ENCODE data around the gene XXYLT1. TPM values are rescaled to one million over a fixed set of nuclear protein-coding genes. Genes with fewer than 3 reads are reported as not detected.

The XXYLT1 gene
- total and polyA plus RNA-seq, 3 experiments from 2014 or later, result 7.9 to 10.5 (median 8.3) TPM

DNA sequence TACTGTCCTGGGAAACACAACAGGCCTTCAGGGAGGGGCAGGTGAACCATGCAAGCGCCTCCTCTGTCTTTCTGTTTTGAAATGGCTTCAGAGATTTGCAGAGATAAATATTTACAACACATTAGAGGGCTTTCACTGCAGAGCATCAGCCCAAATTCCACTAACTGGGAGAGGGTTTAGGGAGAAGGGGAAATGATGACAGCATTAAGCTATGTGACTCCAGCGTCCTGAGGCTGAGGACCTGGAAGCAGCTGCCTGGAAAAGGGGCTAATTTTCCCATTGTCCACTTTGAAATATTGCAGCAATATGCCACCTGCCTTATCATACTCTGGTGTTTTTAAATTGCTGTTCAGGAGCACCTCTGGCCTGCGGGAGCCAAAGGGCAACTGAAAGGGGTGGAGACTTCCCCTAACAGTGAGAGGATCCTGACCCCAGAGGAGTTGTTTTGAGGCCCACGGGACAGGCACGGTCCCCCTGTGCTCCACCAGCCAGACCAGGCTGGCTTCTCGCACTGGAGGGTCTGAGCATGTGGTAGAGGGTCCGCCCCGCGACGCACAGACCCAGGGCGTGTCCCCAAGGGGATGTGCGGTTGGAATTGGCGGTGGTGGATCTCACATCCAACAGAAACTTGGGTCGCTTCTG is 110.6 kb downstream of the XXYLT1 start:
- Histone ChIP-seq H3K9me3 (ENCODE audit: low read length) (no peaks in the 10 kb centered on the region), H3K27ac (ENCODE audit: low read depth, low read length) (no peak overlapping the region), H3K4me3 (ENCODE audit: low read length) (no peak overlapping the region), H3K4me1 (ENCODE audit: insufficient read depth, low read length) (peaks cover 15% of the 10 kb centered on the region), H3K36me3 (ENCODE audit: insufficient read depth, low read length) (no peaks in the 10 kb centered on the region), H3K27me3 (ENCODE audit: insufficient read depth, low read length, poor library complexity, severe bottlenecking) (no peaks in the 10 kb centered on the region)
- CTCF ChIA-PET, result no interaction called here
- Mint-ChIP-seq H3K27me3 (no peaks in the 10 kb centered on the region), H3K9me3 (no peaks in the 10 kb centered on the region), H3K36me3 (peaks cover 0 to 9% (median 0%) of the 10 kb centered on the region in 3 donors), H3K4me1 (peaks cover 26 to 35% (median 27%) of the 10 kb centered on the region in 3 donors), H3K4me3 (no peak overlapping the region), H3K27ac (peak overlapping the region in 3 of 8 donors; percentile 3 to 17 (median 12))
- no peak for DNase-seq
- POLR2A ChIA-PET, result no interaction called here

DNA sequence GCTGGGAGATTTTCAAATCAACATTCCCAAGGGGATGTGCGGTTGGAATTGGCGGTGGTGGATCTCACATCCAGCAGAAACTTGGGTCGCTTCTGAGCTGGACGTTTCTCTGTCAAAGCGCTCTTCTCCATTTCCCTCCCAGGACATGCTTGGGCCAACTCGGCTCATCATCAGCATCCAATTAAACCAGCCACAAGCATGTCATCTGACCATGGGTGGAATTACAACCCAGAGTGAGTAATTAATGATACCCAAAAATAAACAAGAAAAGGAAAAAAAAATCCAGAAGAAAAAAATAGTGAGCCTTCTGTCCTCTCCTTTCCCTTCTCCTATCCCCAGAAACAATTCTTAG is 111.2 kb downstream of the XXYLT1 start:
- Histone ChIP-seq H3K9me3 (ENCODE audit: low read length) (no peaks in the 10 kb centered on the region), H3K4me1 (ENCODE audit: insufficient read depth, low read length) (peaks cover 15% of the 10 kb centered on the region), H3K36me3 (ENCODE audit: insufficient read depth, low read length) (no peaks in the 10 kb centered on the region), H3K27ac (ENCODE audit: low read depth, low read length) (no peak overlapping the region), H3K27me3 (ENCODE audit: insufficient read depth, low read length, poor library complexity, severe bottlenecking) (no peaks in the 10 kb centered on the region), H3K4me3 (ENCODE audit: low read length) (no peak overlapping the region)
- peaks cover 0 to 11% (median 0%) of the 10 kb centered on the region in 3 donors for H3K36me3 Mint-ChIP-seq
- no peaks in the 10 kb centered on the region for H3K27me3 Mint-ChIP-seq
- H3K4me1 Mint-ChIP-seq, result peaks cover 28 to 37% (median 30%) of the 10 kb centered on the region in 3 donors
- POLR2A ChIA-PET, result no interaction called here
- DNase-seq, result no peak
- peak overlapping the region in 3 of 8 donors; percentile 3 to 17 (median 13) for H3K27ac Mint-ChIP-seq
- CTCF ChIA-PET, result no interaction called here
- no peaks in the 10 kb centered on the region for H3K9me3 Mint-ChIP-seq
- H3K4me3 Mint-ChIP-seq, result no peak overlapping the region

DNA sequence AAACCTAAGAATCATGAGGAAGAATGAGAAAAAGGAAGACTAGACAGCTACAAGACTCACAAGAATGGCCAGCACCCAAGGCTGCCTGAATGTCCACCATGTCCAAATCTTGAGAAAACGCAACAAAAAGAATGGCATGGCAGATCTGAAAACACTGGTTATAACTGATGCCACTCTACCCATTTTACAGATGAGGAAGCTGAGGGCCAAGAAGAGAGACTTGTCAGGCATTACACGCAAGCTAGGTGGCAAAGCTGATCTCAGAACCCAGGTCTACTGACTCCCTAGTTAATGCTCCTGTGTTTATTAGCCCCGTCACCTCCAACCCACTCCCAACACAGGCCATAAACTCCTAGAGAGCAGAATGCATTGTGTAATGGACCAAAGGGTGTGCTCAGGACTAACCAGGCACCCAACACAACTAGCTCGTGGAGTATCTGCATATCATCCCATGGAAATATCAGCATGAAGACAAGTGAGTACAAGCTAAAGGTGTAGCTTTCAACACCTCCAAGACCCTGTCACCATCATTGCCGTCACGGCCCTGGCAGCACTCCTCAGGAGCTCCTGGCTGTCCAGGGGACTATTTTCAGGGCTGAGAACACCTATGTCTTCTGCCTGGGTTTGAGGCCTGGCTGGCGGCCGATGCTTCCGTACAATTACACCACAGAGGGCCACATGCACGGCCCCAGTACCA is 111.7 kb downstream of the XXYLT1 start:
- Histone ChIP-seq H3K4me3 (ENCODE audit: low read length) (no peak overlapping the region), H3K9me3 (ENCODE audit: low read length) (no peaks in the 10 kb centered on the region), H3K4me1 (ENCODE audit: insufficient read depth, low read length) (peaks cover 14% of the 10 kb centered on the region), H3K36me3 (ENCODE audit: insufficient read depth, low read length) (no peaks in the 10 kb centered on the region), H3K27me3 (ENCODE audit: insufficient read depth, low read length, poor library complexity, severe bottlenecking) (no peaks in the 10 kb centered on the region), H3K27ac (ENCODE audit: low read depth, low read length) (no peak overlapping the region)
- Mint-ChIP-seq H3K27ac (peak overlapping the region in 1 of 8 donors; percentile 74), H3K27me3 (no peaks in the 10 kb centered on the region), H3K36me3 (peaks cover 0 to 15% (median 0%) of the 10 kb centered on the region in 3 donors), H3K4me1 (peaks cover 30 to 38% (median 31%) of the 10 kb centered on the region in 3 donors), H3K9me3 (no peaks in the 10 kb centered on the region), H3K4me3 (no peak overlapping the region)
- CTCF ChIA-PET, result no interaction called here
- POLR2A ChIA-PET, result interaction anchor here (0.6 kb wide), 1 partner anchor 11 kb away, joined by 3 read pairs; no protein-coding TSS in a partner anchor
- DNase-seq, result no peak

DNA sequence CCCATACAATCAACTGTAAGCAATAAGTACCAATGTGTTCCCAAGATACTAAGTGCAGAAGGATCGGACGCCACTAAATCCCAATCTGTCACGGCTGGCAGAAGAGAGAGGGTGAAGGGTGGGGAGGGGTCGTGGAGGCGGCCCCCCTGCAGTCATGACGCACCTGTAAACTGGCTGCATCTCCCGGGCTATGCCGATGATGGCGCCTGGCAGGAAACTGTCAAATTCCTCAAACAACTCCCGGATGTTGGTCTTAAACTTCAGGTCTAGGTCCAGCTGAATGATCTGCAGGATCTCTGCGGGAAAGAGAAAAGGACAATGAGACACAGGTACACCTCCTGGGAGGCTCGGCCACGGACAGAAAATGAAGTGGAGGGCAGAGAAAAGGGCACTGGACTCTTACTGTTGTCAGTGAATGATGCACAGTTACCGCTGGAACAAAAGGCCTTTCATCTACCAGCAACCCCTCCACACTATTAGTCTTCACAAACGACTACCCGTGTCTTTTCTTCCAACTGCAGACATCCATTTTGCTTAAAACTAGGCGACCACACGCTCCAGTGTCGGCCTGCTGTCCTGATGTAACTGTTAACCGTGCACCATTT is 114.6 kb downstream of the XXYLT1 start:
- Mint-ChIP-seq H3K27ac (peak overlapping the region in 1 of 8 donors; percentile 29), H3K36me3 (peaks cover 0 to 19% (median 2%) of the 10 kb centered on the region in 3 donors), H3K9me3 (no peaks in the 10 kb centered on the region), H3K4me3 (no peak overlapping the region), H3K4me1 (peaks cover 11 to 18% (median 12%) of the 10 kb centered on the region in 3 donors), H3K27me3 (peaks cover 0 to 3% of the 10 kb centered on the region in 2 donors)
- Histone ChIP-seq H3K27me3 (ENCODE audit: insufficient read depth, low read length, poor library complexity, severe bottlenecking) (no peaks in the 10 kb centered on the region), H3K36me3 (ENCODE audit: insufficient read depth, low read length) (no peaks in the 10 kb centered on the region), H3K4me1 (ENCODE audit: insufficient read depth, low read length) (no peaks in the 10 kb centered on the region), H3K27ac (ENCODE audit: low read depth, low read length) (no peak overlapping the region), H3K9me3 (ENCODE audit: low read length) (no peaks in the 10 kb centered on the region), H3K4me3 (ENCODE audit: low read length) (no peak overlapping the region)
- DNase-seq, result no peak
- POLR2A ChIA-PET, result no interaction called here
- CTCF ChIA-PET, result no interaction called here

DNA sequence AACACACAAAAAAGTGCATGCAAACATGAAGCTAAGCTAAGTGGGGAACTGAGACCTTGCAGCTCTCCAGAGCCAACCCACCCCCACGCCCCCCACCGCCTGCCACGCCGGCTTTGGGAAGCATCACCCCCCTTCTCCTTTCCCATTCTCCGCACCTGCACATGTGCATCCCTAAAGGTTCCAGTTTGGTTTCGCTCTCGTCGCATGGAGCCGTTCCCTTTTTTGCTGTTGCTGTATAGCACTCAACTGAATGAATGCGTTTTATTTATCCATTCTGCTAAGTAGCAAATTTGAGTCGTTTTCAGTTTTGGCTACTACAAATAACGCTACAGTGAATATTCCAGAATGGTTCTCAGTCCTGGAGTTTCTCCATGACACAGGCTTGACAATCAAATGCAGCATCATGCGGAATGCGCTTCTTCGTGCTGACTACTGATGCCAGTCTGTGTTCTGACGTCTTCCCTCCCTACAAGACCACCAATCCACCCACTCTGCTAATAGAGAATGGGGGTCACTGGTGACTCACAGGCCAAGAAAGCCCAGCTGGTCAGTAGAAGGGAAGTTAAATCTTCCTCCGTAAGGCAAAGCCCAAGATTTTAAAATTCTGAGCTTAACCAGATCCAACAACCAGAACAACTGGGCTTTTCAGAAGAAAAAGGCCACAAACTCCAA is 115.3 kb downstream of the XXYLT1 start:
- Mint-ChIP-seq H3K27me3 (peaks cover 0 to 3% of the 10 kb centered on the region in 2 donors), H3K4me3 (no peak overlapping the region), H3K9me3 (no peaks in the 10 kb centered on the region), H3K36me3 (peaks cover 0 to 19% (median 2%) of the 10 kb centered on the region in 3 donors), H3K4me1 (peaks cover 12 to 18% (median 16%) of the 10 kb centered on the region in 3 donors), H3K27ac (no peak overlapping the region)
- H3K4me1 ChIP-seq (ENCODE audit: insufficient read depth, low read length), result peaks cover 3% of the 10 kb centered on the region
- ChIA-PET POLR2A (no interaction called here), CTCF (no interaction called here)
- H3K9me3 ChIP-seq (ENCODE audit: low read length), result no peaks in the 10 kb centered on the region
- H3K4me3 ChIP-seq (ENCODE audit: low read length), result no peak overlapping the region
- H3K27ac ChIP-seq (ENCODE audit: low read depth, low read length), result no peak overlapping the region
- no peaks in the 10 kb centered on the region for H3K36me3 ChIP-seq (ENCODE audit: insufficient read depth, low read length)
- no peak for DNase-seq
- no peaks in the 10 kb centered on the region for H3K27me3 ChIP-seq (ENCODE audit: insufficient read depth, low read length, poor library complexity, severe bottlenecking)

DNA sequence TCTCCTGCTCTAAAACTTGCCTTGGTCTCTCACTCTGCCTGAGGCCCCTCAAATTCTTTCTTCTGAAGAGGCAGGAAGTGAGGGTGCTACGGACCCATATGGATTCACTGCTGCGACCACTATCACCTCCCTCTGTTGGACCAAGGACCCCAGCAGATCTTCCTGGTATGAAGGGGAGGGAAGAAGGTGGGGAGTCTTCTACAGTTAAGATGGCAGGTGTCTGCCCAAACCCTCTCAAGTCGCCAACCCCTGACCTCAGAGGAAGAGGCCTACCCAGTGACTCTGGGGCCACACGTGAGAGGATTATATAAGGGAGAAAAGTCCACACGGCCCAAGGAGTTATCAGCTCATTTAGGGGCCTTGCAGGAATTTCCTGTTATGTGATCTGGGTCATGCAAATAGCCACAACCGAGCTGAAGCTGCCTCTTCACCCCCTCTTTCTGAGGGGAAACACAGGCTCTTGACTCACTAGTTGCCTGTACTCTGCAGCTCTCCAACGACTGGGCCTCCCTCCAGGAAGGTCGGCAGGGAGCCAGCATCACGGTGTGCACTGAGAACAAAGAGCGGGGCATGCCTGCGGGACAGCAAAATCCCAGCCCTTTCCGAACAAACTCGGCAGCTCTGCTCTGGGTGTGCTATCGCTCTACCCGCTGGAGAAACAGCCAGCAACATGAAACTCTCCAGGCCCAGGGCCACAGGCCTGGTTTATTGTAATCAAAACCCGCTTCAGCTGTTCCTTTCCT is 116.0 kb downstream of the XXYLT1 start:
- H3K9me3 ChIP-seq (ENCODE audit: low read length), result no peaks in the 10 kb centered on the region
- peaks cover 0 to 19% (median 2%) of the 10 kb centered on the region in 3 donors for H3K36me3 Mint-ChIP-seq
- H3K27me3 Mint-ChIP-seq, result peaks cover 0 to 3% of the 10 kb centered on the region in 2 donors
- peaks cover 19 to 25% (median 24%) of the 10 kb centered on the region in 3 donors for H3K4me1 Mint-ChIP-seq
- POLR2A ChIA-PET, result no interaction called here
- peaks cover 6% of the 10 kb centered on the region for H3K4me1 ChIP-seq (ENCODE audit: insufficient read depth, low read length)
- no peaks in the 10 kb centered on the region for H3K9me3 Mint-ChIP-seq
- peak overlapping the region in 3 of 8 donors; percentile 17 to 73 (median 38) for H3K27ac Mint-ChIP-seq
- no peak overlapping the region for H3K4me3 ChIP-seq (ENCODE audit: low read length)
- CTCF ChIA-PET, result no interaction called here
- H3K36me3 ChIP-seq (ENCODE audit: insufficient read depth, low read length), result no peaks in the 10 kb centered on the region
- peak overlapping the region in 1 of 7 donors; percentile 49 for H3K4me3 Mint-ChIP-seq
- H3K27me3 ChIP-seq (ENCODE audit: insufficient read depth, low read length, poor library complexity, severe bottlenecking), result no peaks in the 10 kb centered on the region
- no peak for DNase-seq
- peak overlapping the region; percentile 64 for H3K27ac ChIP-seq (ENCODE audit: low read depth, low read length)

DNA sequence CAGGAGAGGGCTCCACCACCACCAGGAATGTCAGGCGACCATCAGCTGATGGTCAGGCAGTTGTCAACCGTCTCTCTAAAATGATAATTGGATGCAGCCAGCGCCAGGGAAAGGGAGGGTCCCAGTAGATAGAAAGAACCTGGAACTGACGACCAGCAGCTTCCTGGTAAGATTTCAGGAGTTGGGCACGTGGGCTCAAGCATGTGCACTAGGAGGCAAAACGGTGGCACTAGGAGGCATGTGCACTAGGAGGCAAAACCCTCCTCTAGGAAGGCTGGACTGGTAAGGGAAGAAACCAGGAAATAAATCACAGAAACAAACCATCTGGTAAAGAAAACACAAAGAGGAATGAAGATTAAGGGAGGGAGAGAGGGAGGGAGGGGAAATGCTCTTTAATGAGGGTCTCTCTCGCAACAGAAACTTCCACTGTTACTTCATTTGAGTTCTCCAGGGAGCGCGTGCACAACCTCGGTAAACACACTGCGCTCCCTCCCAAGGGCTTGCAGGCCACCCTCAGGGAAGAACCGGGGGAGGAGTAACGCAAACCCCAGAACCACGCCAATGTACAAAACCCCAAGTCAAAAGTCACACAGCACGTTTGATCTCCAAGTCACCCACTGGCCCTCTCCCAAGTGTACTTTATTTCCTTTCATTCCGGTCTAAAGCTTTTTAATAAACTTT is 116.7 kb downstream of the XXYLT1 start:
- H3K9me3 ChIP-seq (ENCODE audit: low read length), result no peaks in the 10 kb centered on the region
- peaks cover 6% of the 10 kb centered on the region for H3K4me1 ChIP-seq (ENCODE audit: insufficient read depth, low read length)
- no peak overlapping the region for H3K4me3 ChIP-seq (ENCODE audit: low read length)
- H3K27me3 ChIP-seq (ENCODE audit: insufficient read depth, low read length, poor library complexity, severe bottlenecking), result no peaks in the 10 kb centered on the region
- no peak for DNase-seq
- POLR2A ChIA-PET, result no interaction called here
- Mint-ChIP-seq H3K27me3 (peaks cover 0 to 3% of the 10 kb centered on the region in 2 donors), H3K9me3 (no peaks in the 10 kb centered on the region), H3K4me3 (peak overlapping the region in 1 of 7 donors; percentile 49), H3K36me3 (peaks cover 0 to 19% (median 2%) of the 10 kb centered on the region in 3 donors), H3K4me1 (peaks cover 23 to 31% (median 29%) of the 10 kb centered on the region in 3 donors), H3K27ac (peak overlapping the region in 4 of 8 donors; percentile 42 to 73 (median 68))
- H3K36me3 ChIP-seq (ENCODE audit: insufficient read depth, low read length), result no peaks in the 10 kb centered on the region
- peak overlapping the region; percentile 64 for H3K27ac ChIP-seq (ENCODE audit: low read depth, low read length)
- CTCF ChIA-PET, result no interaction called here
